ENCODE measurements around the gene SPATA3.
A peak's percentile ranks its signal among the peaks of the same experiment; 100 is the strongest.
"Not testable (repeated sequence)": the region's sequence is repeated elsewhere in the genome, so short reads cannot be mapped to it uniquely, and the experiment has no call there.

The SPATA3 gene

GRCh38 chr2:230957756-230958391, 38.0 kb upstream of the SPATA3 start:
- no peak for DNase-seq (ENCODE audit: low read depth)
- H3K4me3 ChIP-seq (replicated peaks; ENCODE audit: low read depth, low read length): peak overlapping the region; percentile 49
- no peak for TF ChIP-seq CTCF (IDR thresholded peaks at IDR 0.05; ENCODE audit: low read length, missing control alignments)

GRCh38 chr2:230958820-230959756, 36.8 kb upstream of the SPATA3 start:
- DNase-seq (ENCODE audit: low read depth): no peak
- H3K4me3 ChIP-seq (replicated peaks; ENCODE audit: low read depth, low read length): no peak overlapping the region
- no peak for TF ChIP-seq CTCF (IDR thresholded peaks at IDR 0.05; ENCODE audit: low read length, missing control alignments)

- H3K4me3 ChIP-seq (replicated peaks; ENCODE audit: low read depth, low read length): no peak overlapping the region
- DNase-seq (ENCODE audit: low read depth): peak; percentile 6
- TF ChIP-seq CTCF (IDR thresholded peaks at IDR 0.05; ENCODE audit: low read length, missing control alignments): no peak
These were observed 35.9 kb upstream of the SPATA3 start for GRCh38 chr2:230960026-230960425.

- peak; percentile 57 for DNase-seq (ENCODE audit: low read depth)
- TF ChIP-seq CTCF (IDR thresholded peaks at IDR 0.05; ENCODE audit: low read length, missing control alignments): no peak
- no peak overlapping the region for H3K4me3 ChIP-seq (replicated peaks; ENCODE audit: low read depth, low read length)
These were observed 34.8 kb upstream of the SPATA3 start for GRCh38 chr2:230961091-230961491.

GRCh38 chr2:230964136-230964730, 31.7 kb upstream of the SPATA3 start:
- DNase-seq (ENCODE audit: low read depth): no peak
- no peak for TF ChIP-seq CTCF (IDR thresholded peaks at IDR 0.05; ENCODE audit: low read length, missing control alignments)

DNA sequence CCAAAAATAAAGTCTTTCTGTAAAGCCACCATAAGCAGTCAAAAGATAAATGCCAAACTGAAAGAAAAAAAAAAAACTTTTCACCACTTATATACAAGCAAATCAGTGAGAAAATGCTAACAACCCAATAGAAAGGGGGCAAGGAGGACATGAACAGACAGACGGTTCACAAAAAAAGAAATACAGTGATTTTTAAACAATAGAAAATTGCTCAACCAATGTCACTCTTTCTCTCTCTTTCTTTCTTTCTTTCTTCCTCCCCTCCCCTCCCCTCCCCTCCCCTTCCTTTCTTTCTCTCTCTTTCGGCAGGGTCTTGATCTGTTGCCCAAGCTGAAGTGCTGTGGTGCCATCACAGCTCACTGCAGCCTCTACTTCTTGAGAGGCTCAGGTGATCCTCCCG, 28.8 kb upstream of the SPATA3 start:
- TF ChIP-seq CTCF (IDR thresholded peaks at IDR 0.05; ENCODE audit: low read length, missing control alignments): no peak

More at GRCh38 chr2:230964136-230964730, 31.7 kb upstream of the SPATA3 start:
- no peak overlapping the region for H3K4me3 ChIP-seq (replicated peaks; ENCODE audit: low read depth, low read length)

DNA sequence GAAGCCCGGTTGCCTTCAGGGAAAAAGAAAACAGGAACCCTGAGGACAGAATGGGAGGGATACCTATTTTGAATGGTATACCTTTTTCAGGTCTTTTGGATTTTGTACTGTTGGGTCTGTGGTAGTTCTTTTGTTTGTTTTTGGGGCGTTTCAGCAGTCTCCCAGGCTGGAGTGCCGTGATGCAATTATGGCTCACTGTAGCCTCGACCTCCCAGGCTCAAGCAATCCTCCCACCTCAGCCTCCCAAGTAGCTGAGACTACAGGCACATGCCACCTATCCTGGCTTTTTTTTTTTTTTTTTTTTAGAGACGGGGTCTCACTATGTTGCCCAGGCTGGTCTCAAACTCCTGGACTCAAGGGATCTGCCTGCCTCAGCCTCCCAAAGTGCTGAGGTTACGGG, 27.6 kb upstream of the SPATA3 start:
- not testable (repeated sequence) for DNase-seq (ENCODE audit: low read depth); H3K4me3 ChIP-seq (replicated peaks; ENCODE audit: low read depth, low read length)

More for the DNA sequence above, 28.8 kb upstream of the SPATA3 start:
- H3K4me3 ChIP-seq (replicated peaks; ENCODE audit: low read depth, low read length): no peak overlapping the region
- DNase-seq (ENCODE audit: low read depth): no peak
